HTR-8/SVneo (cell line): ENCODE results near the gene LIMK2.
"Not testable (repeated sequence)": the region's sequence is repeated elsewhere in the genome, so short reads cannot be mapped to it uniquely, and the experiment has no call there.

ENCODE experiments used
- DNase-seq: peaks from one replicate; pipeline ENCODE4 v3.0.0; 2011; ENCODE audit warnings: low spot score, mixed read lengths; ENCODE audit not compliant: insufficient read length
- FAIRE-seq: peaks from 2 replicates; lab custom pipeline; 2011; peaks lifted over from hg19 to GRCh38; lab: Jason Lieb, UNC

The LIMK2 gene

DNA sequence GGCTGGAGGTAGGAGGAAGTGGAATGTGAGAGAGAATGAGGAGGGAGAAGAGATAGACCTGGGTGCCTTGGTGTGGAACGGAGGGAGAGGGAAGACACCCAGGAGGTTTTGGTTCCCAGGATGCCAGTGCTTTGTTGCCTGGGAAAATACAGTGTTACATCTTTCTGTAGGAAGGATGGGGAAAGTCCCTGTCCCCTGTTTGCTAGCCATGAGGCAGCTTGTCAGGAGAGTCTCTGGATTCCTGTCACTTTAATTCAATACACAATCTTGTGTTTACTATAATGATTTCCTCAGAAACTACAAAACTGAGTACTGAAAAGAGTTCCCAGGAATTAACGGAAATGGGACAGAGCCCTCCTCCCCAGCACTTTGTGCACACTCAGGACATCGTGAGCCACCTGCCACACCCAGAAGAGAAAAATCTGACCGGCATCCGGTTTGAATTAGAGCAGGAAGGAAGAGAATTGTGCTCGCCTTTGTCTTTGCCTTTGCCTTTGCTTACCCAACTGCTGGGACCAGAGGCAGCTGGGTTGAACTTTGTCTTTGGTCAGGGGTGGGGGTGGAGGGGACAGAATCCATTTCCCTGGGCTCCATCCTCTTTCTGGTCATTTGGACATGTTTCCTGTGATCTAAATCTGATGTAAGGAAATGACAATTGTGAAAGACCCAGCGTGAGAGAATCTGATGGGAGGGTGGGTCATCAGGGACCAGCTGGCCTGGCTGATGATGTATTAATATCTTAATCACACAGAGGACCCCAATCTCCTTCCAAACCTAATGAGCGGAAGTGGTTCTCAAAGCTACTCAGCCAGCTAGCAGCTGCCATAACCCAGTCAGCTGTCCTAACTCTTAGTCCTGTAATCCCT lies 1.3 kb upstream of the LIMK2 start:
- DNase-seq (no peak), FAIRE-seq (no peak)

DNA sequence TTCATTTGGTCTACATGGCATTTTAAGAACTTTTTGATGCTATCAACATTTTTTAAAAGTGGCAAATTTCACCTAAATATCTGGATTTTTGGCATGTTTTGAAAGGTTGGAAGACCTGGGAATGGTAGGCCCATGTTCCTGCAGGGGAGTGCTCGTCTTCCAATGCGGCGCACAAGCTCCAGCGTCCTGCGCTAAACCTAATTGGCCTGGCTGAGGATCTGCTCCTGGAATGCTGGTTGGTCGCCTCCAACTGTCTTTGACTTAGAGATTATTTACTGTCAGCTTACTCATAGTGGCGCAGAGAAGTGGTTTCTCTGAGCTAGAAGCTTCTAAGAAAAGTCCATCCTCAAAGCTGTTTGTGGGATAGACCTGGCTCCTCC lies 626 bp upstream of the LIMK2 start:
- no peak for DNase-seq
- FAIRE-seq: no peak

DNA sequence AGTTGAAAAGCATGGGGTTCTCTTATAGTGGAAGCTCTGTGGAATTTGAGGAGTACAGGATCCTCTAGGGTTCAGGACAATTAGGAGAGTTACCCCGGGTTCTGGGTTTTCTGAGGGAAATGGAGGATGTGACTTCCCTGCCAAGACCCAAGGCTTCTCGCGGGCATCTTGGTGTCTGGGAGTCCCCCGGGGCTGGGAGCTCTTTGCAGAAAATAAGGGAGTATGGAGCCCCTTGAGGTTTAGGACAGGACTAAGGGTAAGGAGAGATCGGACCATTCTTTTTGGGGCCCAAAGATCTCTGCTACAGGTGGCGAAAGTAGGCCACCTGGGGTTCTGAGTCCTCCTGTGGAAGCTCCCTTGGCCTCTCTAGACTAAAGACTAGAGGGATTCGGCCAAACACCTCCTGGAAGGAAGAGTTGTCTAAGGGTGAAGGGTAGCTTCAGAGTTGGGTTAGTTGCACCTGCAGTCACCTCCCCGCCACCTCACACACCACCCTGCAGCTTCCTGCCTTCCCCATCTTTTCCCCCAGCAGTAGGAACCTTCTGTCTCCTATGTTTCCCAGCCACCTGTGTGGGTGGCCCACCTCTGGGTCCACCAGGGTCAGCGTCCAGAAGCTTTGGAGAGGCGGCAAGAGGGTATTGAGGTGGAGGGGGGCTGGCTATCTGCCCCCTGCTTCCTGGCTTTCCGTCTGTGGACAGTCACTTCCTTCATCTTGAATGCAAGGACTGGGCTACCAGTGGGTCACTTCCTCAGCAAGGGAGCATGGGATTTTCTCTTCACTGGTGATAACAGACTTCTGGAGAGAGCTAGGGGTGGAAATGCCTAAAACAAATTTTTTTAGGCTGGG lies 908 bp downstream of the LIMK2 start:
- DNase-seq (no peak), FAIRE-seq (no peak)

DNA sequence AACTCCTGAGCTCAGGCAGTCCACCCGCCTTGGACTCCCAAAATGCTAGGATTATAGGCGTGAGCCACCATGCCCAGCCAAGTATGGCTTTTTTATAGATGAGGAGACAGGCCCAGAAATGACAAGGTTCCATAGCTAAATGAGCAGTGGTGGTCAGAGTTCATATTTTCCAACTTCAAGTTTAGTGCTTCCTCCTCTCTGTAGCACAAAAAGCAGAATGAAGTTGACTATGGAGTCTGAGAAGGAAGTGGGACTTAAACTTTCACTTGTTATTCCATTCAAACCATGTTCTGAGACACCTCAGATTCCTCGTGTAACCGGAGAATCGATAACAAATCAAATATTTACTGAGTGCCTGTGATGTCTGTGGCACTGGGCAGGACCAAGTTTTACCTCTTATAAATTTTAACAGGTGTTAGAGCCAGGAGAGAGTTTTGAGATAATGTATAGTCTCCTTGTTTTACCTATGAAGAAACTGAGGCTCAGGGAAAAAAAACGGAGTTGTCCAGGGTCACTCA lies 3.0 kb downstream of the LIMK2 start:
- DNase-seq (no peak), FAIRE-seq (no peak)

DNA sequence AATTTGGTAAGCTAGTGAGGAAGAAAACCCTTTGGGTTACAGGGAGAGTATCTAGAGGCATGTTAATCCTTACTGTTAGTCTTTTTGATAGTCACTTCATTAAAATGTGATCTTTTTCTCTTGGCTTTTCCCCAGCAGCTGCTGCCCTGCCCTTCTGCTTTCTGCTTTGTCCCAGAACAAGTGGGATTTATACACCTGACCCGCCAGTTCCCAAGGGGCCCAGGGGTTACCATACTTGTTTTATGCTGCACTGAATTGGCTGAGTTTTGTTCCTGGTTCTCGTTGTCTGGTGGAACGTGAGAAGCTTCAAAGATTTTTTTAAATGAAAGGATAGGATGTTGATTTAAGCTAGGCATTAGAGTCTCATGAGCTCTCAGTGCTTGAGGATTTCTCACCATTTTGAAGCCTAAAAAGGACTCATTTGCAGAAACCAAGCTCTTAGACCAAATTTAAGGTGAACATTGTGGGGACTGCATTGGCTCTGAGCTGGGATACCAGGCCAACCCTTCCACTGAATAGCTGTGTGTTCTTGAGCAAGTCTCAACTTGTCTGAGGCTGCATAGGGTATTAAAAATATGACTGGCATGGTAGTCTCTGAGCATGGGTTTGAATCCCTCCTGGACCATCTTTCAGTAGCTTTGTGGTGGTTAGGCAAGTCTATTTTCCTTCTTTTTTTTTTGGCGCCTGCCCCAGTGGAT lies 6.6 kb downstream of the LIMK2 start:
- DNase-seq (no peak), FAIRE-seq (no peak)

DNA sequence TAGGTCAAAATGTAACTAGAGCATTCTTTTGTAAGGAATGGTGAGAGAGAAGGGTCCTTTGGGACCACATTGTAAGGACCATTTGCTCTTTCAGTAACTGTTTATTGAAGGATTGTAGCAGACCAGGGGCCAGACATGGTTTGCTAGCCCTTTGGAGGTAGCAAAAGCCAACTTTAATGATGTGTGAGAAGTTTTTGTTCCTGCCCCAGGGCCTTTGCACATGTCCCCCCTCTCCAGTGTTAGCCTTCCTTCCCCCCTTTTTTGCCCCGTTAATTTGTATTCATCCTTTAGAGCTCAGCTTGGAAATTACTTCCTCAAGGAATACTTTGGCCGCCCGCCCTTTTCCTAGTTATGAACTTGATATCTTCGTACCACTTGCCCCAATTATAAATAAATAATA lies 9.0 kb downstream of the LIMK2 start:
- FAIRE-seq: no peak

DNA sequence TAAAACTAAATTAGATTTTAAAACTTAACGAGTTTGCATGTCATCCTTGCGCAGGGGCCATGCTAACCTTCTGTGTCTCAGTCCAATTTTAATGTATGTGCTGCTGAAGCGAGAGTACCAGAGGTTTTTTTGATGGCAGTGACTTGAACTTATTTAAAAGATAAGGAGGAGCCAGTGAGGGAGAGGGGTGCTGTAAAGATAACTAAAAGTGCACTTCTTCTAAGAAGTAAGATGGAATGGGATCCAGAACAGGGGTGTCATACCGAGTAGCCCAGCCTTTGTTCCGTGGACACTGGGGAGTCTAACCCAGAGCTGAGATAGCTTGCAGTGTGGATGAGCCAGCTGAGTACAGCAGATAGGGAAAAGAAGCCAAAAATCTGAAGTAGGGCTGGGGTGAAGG lies 10.6 kb downstream of the LIMK2 start:
- DNase-seq (no peak), FAIRE-seq (no peak)

More for the DNA sequence above, 9.0 kb downstream of the LIMK2 start:
- DNase-seq: no peak

DNA sequence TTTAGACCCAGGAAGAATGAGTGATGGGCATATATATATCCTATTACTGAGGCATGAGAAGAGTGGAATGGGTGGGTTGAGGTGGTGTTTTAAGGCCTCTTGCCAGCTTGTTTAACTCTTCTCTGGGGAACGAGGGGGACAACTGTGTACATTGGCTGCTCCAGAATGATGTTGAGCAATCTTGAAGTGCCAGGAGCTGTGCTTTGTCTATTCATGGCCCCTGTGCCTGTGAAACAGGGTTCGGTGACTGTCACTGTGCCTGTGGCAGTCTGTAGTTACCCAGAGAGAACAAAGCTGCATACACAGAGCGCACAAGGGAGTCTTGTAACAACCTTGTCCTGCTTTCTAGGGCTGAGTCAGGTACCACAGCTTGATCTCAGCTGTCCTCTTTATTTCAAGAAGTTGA lies 11.7 kb downstream of the LIMK2 start:
- FAIRE-seq: no peak
- no peak for DNase-seq

DNA sequence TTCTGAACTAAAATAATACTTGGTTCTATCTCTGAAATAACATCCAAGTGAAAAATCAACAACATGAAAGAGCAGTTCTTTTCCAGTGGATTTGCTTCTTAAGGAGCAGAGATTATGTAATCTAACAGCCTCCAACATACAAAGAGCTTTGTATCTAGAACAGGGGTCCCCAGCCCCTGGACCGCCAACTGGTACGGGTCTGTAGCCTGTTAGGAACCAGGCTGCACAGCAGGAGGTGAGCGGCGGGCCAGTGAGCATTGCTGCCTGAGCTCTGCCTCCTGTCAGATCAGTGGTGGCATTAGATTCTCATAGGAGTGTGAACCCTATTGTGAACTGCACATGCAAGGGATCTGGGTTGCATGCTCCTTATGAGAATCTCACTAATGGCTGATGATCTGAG lies 12.6 kb downstream of the LIMK2 start:
- DNase-seq, FAIRE-seq: not testable (repeated sequence)

DNA sequence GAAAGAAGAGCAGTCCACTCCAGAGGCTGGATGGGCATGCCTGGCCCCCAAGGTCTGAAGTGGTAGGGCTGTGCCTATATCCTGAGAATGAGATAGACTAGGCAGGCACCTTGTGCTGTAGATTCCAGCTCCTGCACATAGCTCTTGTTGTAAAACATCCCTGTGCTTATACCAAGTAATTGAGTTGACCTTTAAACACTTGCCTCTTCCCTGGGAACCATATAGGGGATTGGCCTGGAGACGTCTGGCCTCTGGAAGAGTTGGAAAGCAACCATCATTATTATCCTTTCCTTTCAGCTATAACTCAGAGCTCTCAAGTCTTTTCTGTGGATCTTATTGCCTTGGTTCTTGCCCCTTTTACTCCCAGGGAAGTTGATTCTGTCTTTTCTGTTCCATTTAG lies 15.1 kb downstream of the LIMK2 start:
- FAIRE-seq (no peak), DNase-seq (no peak)

DNA sequence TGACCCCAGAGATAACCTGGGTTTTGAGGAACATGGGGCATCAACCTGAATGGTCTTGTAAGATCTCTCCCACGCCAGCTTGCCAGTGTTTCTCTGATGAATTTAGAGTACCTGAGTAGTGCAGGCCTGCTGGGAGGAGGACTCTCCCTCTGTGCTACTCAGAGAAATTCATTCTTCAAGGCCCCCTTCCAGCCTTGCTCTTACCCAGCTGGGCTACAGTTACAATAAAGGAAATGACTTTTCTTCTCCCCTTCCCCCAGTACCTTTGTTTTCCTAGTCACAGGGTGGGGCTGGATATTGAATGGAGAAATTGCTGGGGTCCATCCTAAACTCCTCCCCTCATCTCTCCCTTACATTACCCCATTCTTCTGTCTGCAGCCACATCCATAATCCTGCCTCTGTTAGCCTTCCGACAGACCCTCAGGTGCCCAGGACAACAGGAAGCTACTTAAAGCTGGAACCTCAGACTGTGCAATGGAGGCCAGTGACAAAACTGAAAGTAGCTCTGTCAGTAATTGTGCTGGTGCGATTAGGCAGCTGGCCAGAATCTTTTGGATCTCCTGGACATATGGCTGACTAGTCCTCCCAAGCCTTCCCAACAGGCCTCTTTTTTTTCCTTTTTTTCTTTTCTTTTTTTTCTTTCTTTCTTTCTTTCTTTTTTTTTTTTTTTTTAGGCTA lies 17.4 kb downstream of the LIMK2 start:
- FAIRE-seq: no peak

DNA sequence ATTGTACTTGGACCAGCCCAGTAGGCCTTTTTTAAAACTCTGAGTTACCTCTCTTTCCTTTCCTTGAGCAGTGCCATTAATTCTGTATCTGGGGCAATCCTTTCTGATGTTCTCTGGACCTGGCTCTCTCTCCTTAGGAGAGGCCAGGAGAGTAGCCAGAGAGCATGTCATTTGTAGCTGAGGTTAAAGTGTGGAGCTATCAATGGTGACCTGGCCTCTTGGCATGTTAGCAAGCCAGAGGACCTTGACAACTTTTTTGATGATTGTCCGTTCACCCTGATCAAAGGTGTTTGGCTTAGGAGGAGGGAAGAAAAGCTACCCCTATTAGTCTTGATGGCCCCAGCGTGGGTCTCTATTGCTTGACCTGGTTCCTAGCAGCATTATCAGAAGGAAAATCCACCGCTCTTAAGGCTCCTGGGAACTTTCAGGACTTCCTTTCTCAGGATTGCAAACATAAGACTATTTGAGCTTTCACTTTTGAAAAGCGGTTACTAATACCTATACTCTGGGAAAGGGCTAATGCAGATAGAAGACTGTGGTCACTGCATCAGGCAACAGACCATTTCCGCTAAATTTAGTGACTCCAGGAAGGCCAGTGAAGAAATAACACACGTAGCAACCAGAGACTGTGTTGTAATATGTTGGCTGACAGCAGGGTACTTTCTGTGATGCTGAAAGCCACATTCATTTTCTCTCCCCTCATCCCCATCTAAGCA lies 18.2 kb downstream of the LIMK2 start:
- DNase-seq (no peak), FAIRE-seq (no peak)

More for the DNA sequence above, 17.4 kb downstream of the LIMK2 start:
- DNase-seq: no peak

DNA sequence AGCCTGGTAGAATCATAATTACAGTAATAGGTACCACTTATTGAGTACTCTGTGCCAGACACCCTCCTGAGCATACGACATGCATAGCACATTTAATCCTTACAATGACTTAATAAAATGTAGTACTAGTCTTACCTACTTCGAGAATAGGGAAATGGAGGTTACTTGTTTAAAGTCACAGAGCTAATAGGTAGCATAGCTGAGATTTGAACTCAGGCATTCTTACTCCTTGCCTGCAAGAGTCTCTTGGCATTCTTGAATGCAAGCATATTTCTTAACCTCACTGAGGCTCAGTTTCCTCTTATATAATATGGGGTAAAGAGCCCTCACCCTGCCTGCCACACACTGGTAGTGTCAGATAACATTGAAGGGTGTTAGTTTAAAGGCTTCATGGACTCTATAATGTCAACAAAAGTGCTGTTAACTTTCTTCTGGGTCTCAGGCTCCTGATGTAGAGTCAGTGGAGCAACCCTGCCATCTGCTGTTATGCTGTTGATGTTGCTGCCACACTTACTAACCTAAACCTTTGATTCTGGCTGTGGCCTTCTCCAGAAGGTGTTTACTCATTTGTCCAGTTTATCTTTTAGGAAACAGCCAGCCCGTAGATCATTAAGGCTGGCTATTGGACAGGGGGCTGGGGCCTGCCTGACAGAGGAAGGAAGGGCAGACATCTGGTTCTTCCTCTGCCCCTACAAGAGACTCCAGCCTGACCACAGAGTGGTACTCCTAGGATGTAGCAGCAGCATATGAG lies 18.9 kb downstream of the LIMK2 start:
- no peak for FAIRE-seq
- DNase-seq: no peak

DNA sequence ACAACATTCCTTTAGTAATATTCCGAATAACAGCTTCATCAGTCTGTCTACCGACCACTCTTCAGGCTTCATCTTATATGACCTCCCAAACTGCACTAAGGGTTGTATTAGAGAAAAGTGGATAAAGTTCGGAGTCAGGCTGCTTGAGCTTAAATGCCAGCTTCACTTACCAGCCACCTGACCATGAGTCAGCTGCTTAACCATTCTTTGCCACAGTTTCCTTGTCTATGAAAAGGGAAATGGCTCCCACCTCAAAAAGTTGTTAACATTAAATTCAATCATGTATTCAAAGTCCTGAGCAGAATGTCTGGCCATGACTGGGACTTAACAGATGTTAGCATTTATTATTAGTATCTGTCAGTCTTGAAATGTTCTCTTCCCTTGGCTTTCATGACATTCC lies 20.9 kb downstream of the LIMK2 start:
- FAIRE-seq: no peak
- DNase-seq: no peak

DNA sequence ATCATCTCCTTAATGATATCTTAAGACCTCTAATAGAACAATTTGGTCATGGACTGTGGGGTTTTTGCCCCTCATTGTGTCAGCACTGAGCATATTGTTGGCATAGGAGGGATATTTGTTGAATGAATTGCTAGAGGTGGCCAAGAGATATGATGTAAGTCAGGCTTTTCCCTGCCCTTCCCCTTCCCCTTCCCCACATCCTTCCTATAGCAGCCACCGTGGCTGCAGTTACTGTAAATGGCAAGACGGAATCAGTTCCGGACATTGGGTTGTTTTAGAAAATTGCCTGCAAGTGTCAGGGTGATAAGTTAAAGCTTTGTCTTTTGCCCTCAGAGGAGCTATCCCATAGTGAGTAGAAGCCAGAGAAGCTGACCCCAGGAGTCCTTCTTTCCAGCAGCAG lies 23.0 kb downstream of the LIMK2 start:
- FAIRE-seq: no peak

DNA sequence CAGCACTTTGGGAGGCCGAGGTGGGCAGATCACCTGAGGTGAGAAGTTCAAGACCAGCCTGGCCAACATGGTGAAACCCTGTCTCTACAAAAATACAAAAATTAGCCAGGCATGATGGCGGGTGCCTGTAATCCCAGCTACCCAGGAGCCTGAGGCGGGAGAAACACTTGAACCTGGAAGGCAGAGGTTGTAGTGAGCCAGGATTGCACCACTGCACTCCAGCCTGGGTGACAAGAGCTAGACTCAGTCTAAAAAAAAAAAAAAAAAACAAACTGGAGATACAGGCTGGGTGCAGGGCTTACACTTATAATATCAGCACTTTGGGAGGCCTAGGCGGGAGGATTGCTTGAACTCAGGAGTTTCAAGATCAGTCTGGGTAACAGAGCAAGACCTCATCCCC lies 23.9 kb downstream of the LIMK2 start:
- not testable (repeated sequence) for DNase-seq, FAIRE-seq

More for the DNA sequence above, 23.0 kb downstream of the LIMK2 start:
- no peak for DNase-seq

DNA sequence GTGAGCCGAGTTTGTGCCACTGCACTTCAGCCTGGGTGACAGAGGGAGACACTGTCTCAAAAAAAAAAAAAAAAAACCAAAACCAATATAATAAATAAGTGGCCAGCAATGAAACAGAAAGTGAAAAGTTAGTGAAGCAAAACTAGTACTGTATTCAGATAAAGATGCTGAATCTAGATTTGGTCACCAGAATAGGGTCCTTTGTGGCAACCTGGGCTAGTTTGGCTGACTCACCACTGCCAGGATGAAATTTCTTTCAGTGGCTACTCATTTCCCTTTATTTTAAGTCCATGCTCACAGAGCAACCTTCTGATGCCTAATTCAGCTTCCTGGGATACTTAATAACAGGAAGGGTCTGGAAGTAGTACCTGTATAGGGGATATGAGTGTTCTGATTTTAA lies 26.0 kb downstream of the LIMK2 start:
- FAIRE-seq: no peak
- no peak for DNase-seq

DNA sequence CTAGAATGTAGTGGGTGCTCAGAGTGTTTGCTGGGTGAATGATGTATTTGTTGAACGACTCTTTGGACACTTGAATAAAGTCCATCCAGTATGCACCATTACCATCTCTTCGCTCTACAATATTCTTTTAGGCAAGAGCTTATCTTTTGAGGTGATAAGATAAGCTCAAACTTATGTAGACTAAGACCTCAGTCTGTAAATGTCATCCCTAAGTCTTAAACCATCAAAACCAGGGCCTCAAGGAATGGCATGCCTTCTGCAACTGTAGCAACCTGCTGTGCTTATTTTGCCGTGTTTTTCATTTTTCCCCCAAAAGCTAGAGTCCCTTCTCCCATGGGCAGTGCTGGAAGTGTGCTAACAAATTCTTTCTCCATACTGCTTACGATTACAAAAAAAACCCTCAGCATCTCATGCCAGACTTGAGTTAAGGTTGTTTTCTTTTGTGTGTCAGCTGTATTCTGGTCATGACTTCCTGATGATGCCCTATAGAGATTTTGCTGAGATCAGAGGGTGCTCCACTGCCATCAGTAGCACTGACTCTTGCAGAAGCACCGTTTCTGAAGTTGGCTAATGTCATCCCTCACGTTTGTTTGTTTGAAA lies 27.8 kb downstream of the LIMK2 start:
- no peak for DNase-seq
- no peak for FAIRE-seq
